SU-DHL-6 (cell line): ENCODE measurements around the gene GREB1L.

Experiments
- H2AFZ ChIP-seq: fragments of 200-600 bp; sonication (generic); 2 replicates; pipeline ENCODE4 v1.6.1; 2014; ENCODE audit warnings: low read depth, mild to moderate bottlenecking, moderate library complexity, mixed read lengths, antibody characterized with exemption, low read length; ENCODE audit not compliant: severe bottlenecking
- H3F3A ChIP-seq: fragments of 200-600 bp; shearing (Covaris generic); 2 replicates; pipeline ENCODE4 v1.6.0; 2016; ENCODE audit warnings: antibody characterized with exemption, mild to moderate bottlenecking; ENCODE audit not compliant: insufficient read depth
- H3K27ac ChIP-seq: fragments of 200-600 bp; sonication (generic); 2 replicates; pipeline ENCODE4 v1.5.1; 2016; ENCODE audit warnings: low read depth, mild to moderate bottlenecking, low read length, moderate library complexity, mixed read lengths
- H3K27me3 ChIP-seq: fragments of 200-600 bp; sonication (generic), shearing (Covaris generic); 2 replicates; pipeline ENCODE4 v1.6.0; 2014; ENCODE audit warnings: mild to moderate bottlenecking, low read length
- H3K36me3 ChIP-seq: fragments of 200-600 bp; sonication (generic); 2 replicates; pipeline ENCODE4 v1.6.1; 2014; ENCODE audit warnings: mild to moderate bottlenecking, low read length, mixed read lengths
- H3K4me2 ChIP-seq: fragments of 300-600, 200-600 bp; shearing (Covaris generic), sonication (generic); 2 replicates; pipeline ENCODE4 v1.6.0; 2014; ENCODE audit warnings: low read length, low read depth, mild to moderate bottlenecking; ENCODE audit not compliant: poor library complexity, severe bottlenecking
- H3K4me3 ChIP-seq: fragments of 200-600 bp; sonication (generic); 2 replicates; pipeline ENCODE4 v1.5.1; 2014; ENCODE audit warnings: antibody characterized with exemption, low read length, mild to moderate bottlenecking, mixed read lengths; ENCODE audit not compliant: insufficient read depth, poor library complexity, severe bottlenecking
- H3K79me2 ChIP-seq: fragments of 200-600 bp; sonication (generic); 2 replicates; pipeline ENCODE4 v1.6.1; 2014; ENCODE audit warnings: mild to moderate bottlenecking, low read length, moderate library complexity; ENCODE audit not compliant: insufficient read depth
- H3K9ac ChIP-seq: fragments of 200-600 bp; sonication (generic); 2 replicates; pipeline ENCODE4 v1.7.0; 2014; ENCODE audit warnings: mild to moderate bottlenecking, low read length
- H3K9me2 ChIP-seq: fragments of 200-600 bp; sonication (generic); replicated peaks from 2 replicates; pipeline ENCODE4 v1.6.1; 2014; ENCODE audit warnings: low read length; ENCODE audit not compliant: insufficient read depth
- H3K9me3 ChIP-seq: fragments of 200-600 bp; sonication (generic); 2 replicates; pipeline ENCODE4 v1.6.1; 2014; ENCODE audit warnings: low read length, mixed read lengths; ENCODE audit not compliant: insufficient read depth
- H4K20me1 ChIP-seq: fragments of 200-600 bp; sonication (generic); 2 replicates; pipeline ENCODE4 v1.6.1; 2014; ENCODE audit warnings: low read depth, mild to moderate bottlenecking, antibody characterized with exemption, low read length, moderate library complexity, mixed read lengths
- CTCF ChIP-seq: fragments of 200-600 bp; sonication (generic); IDR thresholded peaks from one replicate; pipeline ENCODE4 v1.5.1; 2017; ENCODE audit warnings: antibody characterized with exemption, mild to moderate bottlenecking, low read length, moderate library complexity; ENCODE audit not compliant: insufficient read depth, poor library complexity, severe bottlenecking
- EZH2phosphoT487 ChIP-seq: fragments of 200-600 bp; sonication (generic), shearing (Covaris generic); conservative IDR thresholded peaks from 2 replicates; pipeline ENCODE4 v1.6.1; 2018; ENCODE audit warnings: mild to moderate bottlenecking, antibody characterized with exemption, low read length, moderate library complexity, mixed read lengths

The GREB1L gene

GRCh38 chr18:21526463-21526862, 284.4 kb downstream of the GREB1L start:
- H2AFZ ChIP-seq = no peak overlapping the region
- H3K9ac ChIP-seq = no peak overlapping the region
- H3K9me2 ChIP-seq = no peaks in the 10 kb centered on the region
- no peaks in the 10 kb centered on the region for H3K9me3 ChIP-seq
- TF ChIP-seq EZH2phosphoT487 (no peak), CTCF (no peak)
- no peak overlapping the region for H3K4me2 ChIP-seq
- peaks cover 39% of the 10 kb centered on the region for H3K36me3 ChIP-seq
- H3K79me2 ChIP-seq = no peaks in the 10 kb centered on the region
- no peak overlapping the region for H3K4me3 ChIP-seq
- H3K27me3 ChIP-seq = no peaks in the 10 kb centered on the region
- no peaks in the 10 kb centered on the region for H4K20me1 ChIP-seq
- H3K27ac ChIP-seq = no peak overlapping the region
- no peaks in the 10 kb centered on the region for H3F3A ChIP-seq

- Histone ChIP-seq H3K9me3 (no peaks in the 10 kb centered on the region), H4K20me1 (no peaks in the 10 kb centered on the region), H3K27me3 (no peaks in the 10 kb centered on the region), H3K4me2 (no peak overlapping the region), H2AFZ (no peak overlapping the region), H3K36me3 (peaks cover 36% of the 10 kb centered on the region), H3K4me3 (no peak overlapping the region), H3K79me2 (no peaks in the 10 kb centered on the region), H3F3A (peaks cover 4% of the 10 kb centered on the region), H3K27ac (no peak overlapping the region), H3K9me2 (no peaks in the 10 kb centered on the region), H3K9ac (no peak overlapping the region)
- TF ChIP-seq EZH2phosphoT487 = no peak
- no peak for TF ChIP-seq CTCF
Measured at GRCh38 chr18:21534327-21534726, 292.3 kb downstream of the GREB1L start.

- H3K4me3 ChIP-seq = no peak overlapping the region
- no peak overlapping the region for H3K9ac ChIP-seq
- H3K9me2 ChIP-seq = no peaks in the 10 kb centered on the region
- H2AFZ ChIP-seq = no peak overlapping the region
- TF ChIP-seq CTCF (no peak), EZH2phosphoT487 (no peak)
- H3K27ac ChIP-seq = no peak overlapping the region
- H3K9me3 ChIP-seq = no peaks in the 10 kb centered on the region
- H3K36me3 ChIP-seq = peaks cover 30% of the 10 kb centered on the region; the same call in 1 of the 2 replicates
- no peaks in the 10 kb centered on the region for H4K20me1 ChIP-seq
- no peaks in the 10 kb centered on the region for H3K27me3 ChIP-seq
- H3K4me2 ChIP-seq = no peak overlapping the region
- peaks cover 4% of the 10 kb centered on the region for H3F3A ChIP-seq
- no peaks in the 10 kb centered on the region for H3K79me2 ChIP-seq
Measured at GRCh38 chr18:21538230-21538629, 296.2 kb downstream of the GREB1L start.

- Histone ChIP-seq H3F3A (no peaks in the 10 kb centered on the region), H3K36me3 (peaks cover 8% of the 10 kb centered on the region; the same call in 1 of the 2 replicates), H4K20me1 (no peaks in the 10 kb centered on the region), H3K9me3 (no peaks in the 10 kb centered on the region), H3K4me3 (no peak overlapping the region), H3K9ac (no peak overlapping the region), H2AFZ (no peak overlapping the region), H3K27ac (no peak overlapping the region), H3K27me3 (no peaks in the 10 kb centered on the region), H3K4me2 (no peak overlapping the region), H3K79me2 (no peaks in the 10 kb centered on the region), H3K9me2 (no peaks in the 10 kb centered on the region)
- TF ChIP-seq EZH2phosphoT487 (no peak), CTCF (no peak)
Measured at GRCh38 chr18:21546423-21546822, 304.4 kb downstream of the GREB1L start.
